Endometrial microvascular endothelial cells (primary cell): ENCODE results near the gene HLA-DMB. TPM values are rescaled to one million over a fixed set of nuclear protein-coding genes. Genes with fewer than 3 reads are reported as not detected.

Experiments
- in situ Hi-C: cut with HindIII; loops from 2 replicates; pipeline ENCODE4 v1.10.0; 2017; ENCODE audit warnings: low sequenced_read_pairs, low pct_unique_long_range_greater_than_20kb; ENCODE audit errors: inconsistent ontology term
- total RNA-seq: library from RNA; depleted of rRNA; stranded (reverse); fragments of >200 nt; gene quantifications from one replicate; pipeline ENCODE4 v1.2.3, GENCODE V29; 2015; ENCODE audit errors: inconsistent ontology term

Gene HLA-DMB
- total RNA-seq, 1 donor from 2014 or later = 3.3 TPM

DNA sequence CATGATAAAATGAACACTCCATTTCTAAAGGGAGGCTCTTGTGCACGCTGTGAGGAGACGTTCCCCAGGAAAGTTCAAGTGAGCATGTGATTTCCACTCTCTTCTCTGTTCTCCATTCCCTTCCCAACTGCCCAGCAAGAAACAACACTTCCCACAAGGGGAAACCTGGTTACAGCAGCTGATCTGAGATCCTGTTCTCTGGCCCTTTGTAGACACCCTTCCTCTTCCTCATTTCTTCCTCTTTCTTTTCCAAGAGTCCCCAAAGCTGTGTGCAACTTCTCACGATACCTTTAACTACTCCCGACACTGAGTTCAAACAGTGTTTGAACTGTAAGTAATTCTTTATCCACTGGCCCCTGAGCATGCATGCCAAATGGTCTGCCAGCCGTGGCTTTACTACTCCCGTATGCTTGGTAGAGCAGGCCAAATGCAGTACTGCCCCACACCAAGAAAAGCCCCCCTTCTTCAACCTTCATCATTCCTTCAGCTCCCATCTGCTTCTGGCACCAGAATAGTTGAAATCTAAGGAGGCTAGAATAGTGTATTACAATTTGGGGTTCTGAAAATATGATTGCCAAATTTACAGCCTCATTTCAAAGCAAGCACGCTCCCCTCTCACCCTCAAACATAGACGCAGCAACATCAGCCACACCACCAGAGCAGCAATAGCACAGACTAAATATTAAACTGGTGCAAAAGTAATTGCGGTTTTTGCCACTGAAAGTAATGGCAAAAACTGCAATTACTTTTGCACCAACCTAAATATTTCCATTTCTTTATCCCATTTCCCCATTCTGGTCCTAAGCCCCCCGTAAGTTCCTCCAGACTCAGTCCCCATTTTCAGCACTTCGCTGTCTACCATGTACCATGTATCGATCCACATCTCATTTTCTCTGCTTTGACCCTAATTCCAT lies 4.3 kb downstream of the HLA-DMB start:
- in situ Hi-C loops = no loop called here

GRCh38 chr6:32935551-32936238 lies 5.1 kb downstream of the HLA-DMB start:
- in situ Hi-C loops = no loop called here

DNA sequence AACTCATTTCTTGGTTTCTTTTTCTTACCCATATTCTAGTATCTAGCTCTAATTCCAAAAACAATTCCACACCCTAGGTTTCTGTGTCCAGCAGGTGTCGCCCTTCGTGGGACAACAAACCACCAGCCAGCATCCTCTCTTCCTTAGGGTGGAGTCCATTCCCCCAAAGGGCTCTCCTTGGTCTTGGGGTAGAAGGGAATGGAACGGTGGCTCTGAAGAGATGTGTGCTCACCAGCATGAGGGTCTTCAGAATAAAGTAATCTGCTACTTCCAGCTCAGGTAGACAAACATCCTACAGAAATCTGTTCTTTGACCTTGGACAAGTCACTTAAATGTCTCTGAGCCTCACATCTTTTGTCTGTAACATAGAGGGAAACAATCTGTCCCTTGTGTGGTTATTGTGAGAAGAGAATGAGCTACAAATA lies 7.2 kb downstream of the HLA-DMB start:
- in situ Hi-C loops = no loop called here

DNA sequence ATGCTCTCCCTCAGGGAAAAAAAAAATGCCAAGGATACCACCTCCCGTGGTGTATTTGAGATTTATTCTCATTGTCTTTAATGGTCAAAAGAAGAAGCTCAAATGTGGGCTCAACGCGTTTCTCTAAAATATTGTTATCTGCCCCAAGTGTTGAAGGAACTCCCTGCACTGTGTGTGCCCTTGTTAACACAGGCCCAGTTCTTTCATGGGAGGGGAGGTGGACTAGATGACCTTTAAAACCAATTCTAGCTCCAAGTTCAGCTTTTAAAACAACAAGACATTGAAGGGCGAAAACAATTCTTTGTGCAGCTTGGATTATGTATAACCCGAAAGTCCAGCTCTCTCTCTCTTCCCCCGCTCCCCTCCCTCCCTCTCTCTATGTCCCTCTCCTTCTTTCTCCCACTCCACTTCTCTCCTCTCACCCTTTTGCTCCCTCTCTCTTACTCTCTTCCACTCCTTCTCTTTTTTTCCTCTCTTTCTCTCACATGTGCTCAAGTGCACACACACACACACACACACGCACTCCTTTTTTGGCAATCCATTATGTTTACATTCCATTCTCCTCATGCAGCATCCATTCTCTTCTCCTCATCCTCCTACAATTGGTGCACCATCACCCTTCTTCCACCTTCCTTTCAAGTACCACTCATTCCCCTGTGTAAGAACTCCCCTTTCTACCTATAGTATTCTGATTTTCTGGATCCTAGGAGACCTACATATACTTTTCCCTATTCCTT lies 8.5 kb downstream of the HLA-DMB start:
- in situ Hi-C loops = no loop called here

- in situ Hi-C loops = no loop called here
Measured at GRCh38 chr6:32931211-32931610, 9.6 kb downstream of the HLA-DMB start.

- in situ Hi-C loops = no loop called here
Measured at GRCh38 chr6:32922083-32922482, 18.7 kb downstream of the HLA-DMB start.

DNA sequence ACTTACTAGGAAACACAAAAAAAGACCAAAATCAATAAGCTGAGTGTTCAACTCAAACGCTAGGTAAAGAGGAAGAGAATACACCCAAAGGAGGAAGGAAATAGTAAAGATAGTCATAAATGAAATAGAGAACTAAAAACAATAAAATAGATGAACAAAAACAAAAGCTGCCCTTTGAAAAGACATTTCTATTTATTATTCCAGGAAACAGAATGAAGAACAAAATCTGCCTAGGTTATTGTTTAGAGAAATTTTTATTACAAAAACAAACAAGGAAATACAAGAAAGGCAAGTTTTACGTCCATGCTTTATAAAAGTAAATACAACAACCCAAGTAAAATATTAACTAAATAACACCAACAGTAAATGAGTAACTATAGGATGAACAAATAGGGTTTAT lies 20.1 kb downstream of the HLA-DMB start:
- in situ Hi-C loops = no loop called here

DNA sequence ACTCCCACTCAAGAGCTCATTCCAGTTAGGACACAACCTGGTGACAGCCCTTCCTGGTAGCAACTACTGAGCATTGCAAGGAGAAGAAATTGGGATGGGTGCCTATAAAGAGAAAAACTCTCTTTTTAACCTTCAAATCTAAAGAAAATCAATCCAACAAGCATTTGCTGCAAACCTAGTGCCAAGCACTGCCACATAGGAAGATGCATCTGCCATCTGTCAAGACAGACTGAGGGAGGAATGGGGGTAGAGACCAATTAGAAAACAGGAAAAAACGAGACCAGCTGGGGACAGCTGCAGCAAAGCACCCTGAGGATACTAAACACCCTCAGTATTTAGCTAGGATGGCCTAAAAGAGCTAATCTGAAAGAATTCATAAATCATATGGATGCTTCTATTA lies 27.9 kb downstream of the HLA-DMB start:
- in situ Hi-C loops = no loop called here

GRCh38 chr6:32908897-32909296 lies 31.9 kb downstream of the HLA-DMB start:
- in situ Hi-C loops = no loop called here

DNA sequence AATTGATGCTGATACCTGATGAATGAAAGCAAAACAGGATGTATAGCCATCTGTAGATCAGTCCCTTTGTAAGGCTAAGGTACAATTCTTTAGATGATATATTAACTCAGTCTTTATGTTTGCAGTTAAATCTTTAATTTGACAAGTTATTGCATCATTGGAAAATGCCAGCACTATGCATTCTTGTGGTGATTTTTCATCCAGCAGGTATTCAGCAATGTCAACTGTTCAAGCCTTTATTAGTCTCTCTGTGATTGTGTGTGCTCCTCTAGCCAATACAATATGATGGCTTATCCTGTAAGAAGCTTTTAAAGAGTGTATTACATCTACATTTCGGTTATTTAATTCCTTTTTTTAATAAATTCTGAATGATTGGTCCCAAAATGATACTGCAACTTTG lies 34.3 kb downstream of the HLA-DMB start:
- in situ Hi-C loops = no loop called here

DNA sequence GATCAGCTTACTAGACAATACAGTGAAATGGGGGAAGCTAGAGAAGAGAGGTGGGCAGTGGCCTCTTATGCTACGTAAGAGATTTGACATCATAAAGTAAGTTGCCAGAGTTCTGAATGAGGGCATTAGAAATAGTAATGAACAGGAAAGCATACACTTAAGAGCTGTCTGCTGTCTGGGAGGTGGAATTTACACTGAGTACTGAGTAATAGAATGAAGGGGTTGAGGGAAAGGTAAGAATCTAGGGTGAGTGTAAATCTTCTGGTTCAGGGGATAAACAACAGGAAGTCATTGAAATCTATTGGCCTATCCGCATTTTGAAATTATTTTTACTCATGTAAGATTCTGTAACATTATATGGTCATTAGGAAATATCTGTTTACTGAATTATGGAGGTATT lies 35.8 kb downstream of the HLA-DMB start:
- in situ Hi-C loops = no loop called here

- in situ Hi-C loops = no loop called here
Measured at GRCh38 chr6:32903952-32904351, 36.9 kb downstream of the HLA-DMB start.

- in situ Hi-C loops = no loop called here
Measured at GRCh38 chr6:32895006-32895345, 45.9 kb downstream of the HLA-DMB start.

DNA sequence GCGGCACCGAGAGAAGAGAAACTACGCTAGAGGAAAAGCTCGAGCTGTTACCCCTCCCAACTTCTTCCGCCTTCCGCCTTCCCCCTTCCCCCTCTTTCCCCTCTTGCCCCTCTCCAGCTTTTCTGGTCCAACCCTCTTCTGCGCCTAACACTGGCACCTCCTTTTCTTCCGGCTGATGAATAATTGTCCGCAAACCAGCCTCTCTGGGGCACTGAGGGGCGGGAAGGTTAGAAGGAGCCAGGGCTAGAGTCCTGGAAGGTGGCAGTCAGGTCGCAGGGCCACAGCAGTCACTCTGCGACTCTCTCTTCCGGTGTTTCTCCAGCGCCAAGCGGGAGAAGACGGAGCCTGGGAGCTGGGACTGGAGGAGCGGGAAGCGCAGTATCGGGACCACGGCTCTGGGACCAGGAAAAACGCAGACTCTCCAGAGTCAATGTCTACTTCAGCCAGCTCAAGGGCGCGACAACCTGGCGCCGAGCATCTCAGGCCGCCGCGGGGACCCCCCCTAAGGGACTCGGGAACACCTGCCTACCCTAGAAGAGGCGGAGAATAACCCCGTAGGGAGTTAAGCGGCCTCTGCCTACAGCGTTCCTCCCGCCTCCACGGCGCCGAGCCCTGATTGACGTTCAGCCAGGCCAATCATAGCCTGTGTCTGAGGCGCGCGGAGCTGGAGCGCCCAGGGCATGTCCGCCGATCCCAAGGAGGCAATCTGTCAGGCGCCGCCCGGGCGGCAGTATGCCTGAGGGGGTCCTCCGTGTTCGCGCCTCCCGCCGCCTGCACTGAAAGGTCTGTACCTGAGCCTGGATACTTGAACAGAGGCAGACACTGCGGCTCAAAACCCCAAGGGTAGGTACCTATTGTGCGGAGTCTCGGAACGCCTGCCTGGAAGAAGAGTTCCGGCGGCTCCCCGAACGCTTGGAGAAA lies 46.5 kb downstream of the HLA-DMB start:
- in situ Hi-C loops = no loop called here

DNA sequence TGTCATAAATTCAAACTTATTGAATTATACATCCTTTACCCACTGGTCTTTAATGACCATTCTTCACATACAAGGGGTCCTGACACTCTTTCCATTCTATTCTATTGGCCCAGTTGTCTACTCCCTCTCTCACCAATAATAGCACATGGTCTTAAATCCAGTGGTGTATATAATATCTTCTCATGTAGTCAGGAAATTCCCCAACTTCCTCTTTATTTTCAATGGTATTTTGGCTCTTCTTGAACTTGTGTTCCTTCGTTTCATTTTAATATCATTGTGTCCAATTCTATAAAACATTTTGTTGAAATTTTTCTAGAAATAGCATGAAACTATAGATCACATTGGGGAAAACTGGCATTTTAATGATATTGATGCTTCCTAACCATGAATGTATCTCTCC lies 50.0 kb downstream of the HLA-DMB start:
- in situ Hi-C loops = no loop called here

GRCh38 chr6:32889533-32889932 lies 51.3 kb downstream of the HLA-DMB start:
- in situ Hi-C loops = no loop called here

DNA sequence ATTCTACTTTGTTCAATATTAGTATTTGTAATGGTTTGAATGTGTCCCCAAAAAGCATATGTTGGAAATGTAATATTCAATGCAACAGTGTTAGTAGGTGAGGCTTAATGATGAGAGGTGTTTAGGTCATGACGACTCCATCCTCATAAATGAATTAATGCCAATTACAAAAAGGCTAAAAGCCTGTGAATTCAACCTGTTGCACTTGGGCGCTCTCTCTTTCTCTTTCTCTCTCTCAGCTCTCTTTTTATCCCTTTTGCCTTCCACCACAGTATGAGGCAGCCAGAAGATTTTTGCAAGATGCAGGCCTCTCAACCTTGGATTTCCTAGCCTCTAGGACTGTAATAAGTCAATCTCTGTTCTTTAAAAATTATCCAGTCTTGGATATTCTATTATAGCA lies 52.3 kb downstream of the HLA-DMB start:
- in situ Hi-C loops = no loop called here

- in situ Hi-C loops = no loop called here
Measured at GRCh38 chr6:32887616-32888015, 53.2 kb downstream of the HLA-DMB start.
